Measurements from ENCODE around the gene PLCB1. TPM values are rescaled to one million over a fixed set of nuclear protein-coding genes. Genes with fewer than 3 reads are reported as not detected.

PLCB1 gene
- total RNA-seq, 1 experiment from 2014 or later = 6.8 TPM

GRCh38 chr20:8470156-8470555 lies 338.1 kb downstream of the PLCB1 start:
- DNase-seq (ENCODE audit: low spot score) = no peak
- Histone ChIP-seq H3K9me3 (ENCODE audit: low read depth, low read length, poor library complexity, severe bottlenecking) (no peaks in the 10 kb centered on the region), H3K27ac (ENCODE audit: low read depth, low read length, poor library complexity, severe bottlenecking) (no peak overlapping the region), H3K27me3 (replicated peaks; ENCODE audit: insufficient read depth, low read depth, low read length, poor library complexity) (peaks cover 5% of the 10 kb centered on the region), H3K4me3 (ENCODE audit: low read depth, low read length, poor library complexity, severe bottlenecking) (no peak overlapping the region), H3K36me3 (ENCODE audit: insufficient read depth, low read length, poor library complexity, severe bottlenecking) (no peaks in the 10 kb centered on the region), H3K4me1 (ENCODE audit: insufficient read depth, low read length, poor library complexity, severe bottlenecking) (peaks cover 6% of the 10 kb centered on the region)
- POLR2A ChIA-PET (ENCODE audit: low non-redundant PET) = no interaction called here
- intact Hi-C loops (cut with micrococcal nuclease; ENCODE audit: unreplicated experiment) = no loop called here
- CTCF ChIA-PET = no interaction called here
- no TSS peak for BruUV-seq (replicated peaks)
- TF ChIP-seq EZH2 (IDR thresholded peaks at IDR 0.05; ENCODE audit: borderline replicate concordance, low read depth, low read length, poor library complexity, severe bottlenecking) (no peak), CTCF (conservative IDR thresholded peaks at IDR 0.05; ENCODE audit: low read depth, low read length) (no peak)

- Histone ChIP-seq H3K27me3 (replicated peaks; ENCODE audit: insufficient read depth, low read depth, low read length, poor library complexity) (peaks cover 5% of the 10 kb centered on the region), H3K4me3 (ENCODE audit: low read depth, low read length, poor library complexity, severe bottlenecking) (no peak overlapping the region), H3K9me3 (ENCODE audit: low read depth, low read length, poor library complexity, severe bottlenecking) (no peaks in the 10 kb centered on the region), H3K36me3 (ENCODE audit: insufficient read depth, low read length, poor library complexity, severe bottlenecking) (no peaks in the 10 kb centered on the region), H3K4me1 (ENCODE audit: insufficient read depth, low read length, poor library complexity, severe bottlenecking) (peaks cover 6% of the 10 kb centered on the region), H3K27ac (ENCODE audit: low read depth, low read length, poor library complexity, severe bottlenecking) (no peak overlapping the region)
- POLR2A ChIA-PET (ENCODE audit: low non-redundant PET) = no interaction called here
- TF ChIP-seq EZH2 (IDR thresholded peaks at IDR 0.05; ENCODE audit: borderline replicate concordance, low read depth, low read length, poor library complexity, severe bottlenecking) (no peak), CTCF (conservative IDR thresholded peaks at IDR 0.05; ENCODE audit: low read depth, low read length) (no peak)
- CTCF ChIA-PET = no interaction called here
- no TSS peak for BruUV-seq (replicated peaks)
- intact Hi-C loops (cut with micrococcal nuclease; ENCODE audit: unreplicated experiment) = no loop called here
- DNase-seq (ENCODE audit: low spot score) = peak; percentile 41
Measured at GRCh38 chr20:8471465-8471864, 339.4 kb downstream of the PLCB1 start.

GRCh38 chr20:8473459-8473858 lies 341.4 kb downstream of the PLCB1 start:
- H3K4me3 ChIP-seq (ENCODE audit: low read depth, low read length, poor library complexity, severe bottlenecking) = no peak overlapping the region
- ChIA-PET CTCF (no interaction called here), POLR2A (ENCODE audit: low non-redundant PET) (no interaction called here)
- DNase-seq (ENCODE audit: low spot score) = no peak
- intact Hi-C loops (cut with micrococcal nuclease; ENCODE audit: unreplicated experiment) = no loop called here
- no peaks in the 10 kb centered on the region for H3K36me3 ChIP-seq (ENCODE audit: insufficient read depth, low read length, poor library complexity, severe bottlenecking)
- TF ChIP-seq CTCF (conservative IDR thresholded peaks at IDR 0.05; ENCODE audit: low read depth, low read length) = no peak
- no peak for TF ChIP-seq EZH2 (IDR thresholded peaks at IDR 0.05; ENCODE audit: borderline replicate concordance, low read depth, low read length, poor library complexity, severe bottlenecking)
- no TSS peak for BruUV-seq (replicated peaks)
- peaks cover 6% of the 10 kb centered on the region for H3K4me1 ChIP-seq (ENCODE audit: insufficient read depth, low read length, poor library complexity, severe bottlenecking)
- H3K27ac ChIP-seq (ENCODE audit: low read depth, low read length, poor library complexity, severe bottlenecking) = no peak overlapping the region
- no peaks in the 10 kb centered on the region for H3K9me3 ChIP-seq (ENCODE audit: low read depth, low read length, poor library complexity, severe bottlenecking)
- peaks cover 5% of the 10 kb centered on the region for H3K27me3 ChIP-seq (replicated peaks; ENCODE audit: insufficient read depth, low read depth, low read length, poor library complexity)
